ENCODE measurements around the gene RRAD. TPM values are rescaled to one million over a fixed set of nuclear protein-coding genes. Genes with fewer than 3 reads are reported as not detected.

The RRAD gene
- total RNA-seq, 1 donor from 2014 or later: 12.1 TPM

DNA sequence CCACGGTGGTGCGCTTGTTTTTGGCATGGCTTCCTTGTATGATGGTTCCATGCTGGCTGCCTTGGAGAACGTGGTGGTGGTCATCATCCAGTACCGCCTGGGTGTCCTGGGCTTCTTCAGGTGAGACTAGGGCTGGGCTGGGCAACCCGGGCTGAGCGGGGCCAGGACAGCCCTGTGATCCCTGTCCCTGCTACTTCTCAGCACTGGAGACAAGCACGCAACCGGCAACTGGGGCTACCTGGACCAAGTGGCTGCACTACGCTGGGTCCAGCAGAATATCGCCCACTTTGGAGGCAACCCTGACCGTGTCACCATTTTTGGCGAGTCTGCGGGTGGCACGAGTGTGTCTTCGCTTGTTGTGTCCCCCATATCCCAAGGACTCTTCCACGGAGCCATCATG, 14.9 kb upstream of the RRAD start:
- DNase-seq (ENCODE audit: low read depth): no peak
- Mint-ChIP-seq H3K27ac (ENCODE audit: unreplicated experiment) (no peak overlapping the region), H3K4me1 (ENCODE audit: low read depth, unreplicated experiment) (peaks cover 5% of the 10 kb centered on the region), H3K9me3 (ENCODE audit: unreplicated experiment) (no peaks in the 10 kb centered on the region), H3K27me3 (ENCODE audit: low read depth, unreplicated experiment) (peaks cover 2% of the 10 kb centered on the region), H3K4me3 (ENCODE audit: unreplicated experiment) (no peak overlapping the region), H3K36me3 (ENCODE audit: low read depth, unreplicated experiment) (peaks cover 41% of the 10 kb centered on the region)
- no peak overlapping the region for H2AFZ ChIP-seq (ENCODE audit: low read depth, low read length)
- no peak for FAIRE-seq
- peaks cover 11% of the 10 kb centered on the region for H3K4me1 ChIP-seq (ENCODE audit: insufficient read depth, low read length)
- no peak overlapping the region for H3K4me3 ChIP-seq (ENCODE audit: insufficient read depth, low read depth, low read length)
- peaks cover 21% of the 10 kb centered on the region for H3K79me2 ChIP-seq (ENCODE audit: insufficient read depth, low read length)
- H4K20me1 ChIP-seq (ENCODE audit: insufficient read depth, low read length): peaks cover 62% of the 10 kb centered on the region
- H3K4me2 ChIP-seq (ENCODE audit: low read length): no peak overlapping the region
- no peak for TF ChIP-seq EZH2 (IDR thresholded peaks at IDR 0.05; ENCODE audit: insufficient read depth, low read length)
- TF ChIP-seq, protein P1, sequence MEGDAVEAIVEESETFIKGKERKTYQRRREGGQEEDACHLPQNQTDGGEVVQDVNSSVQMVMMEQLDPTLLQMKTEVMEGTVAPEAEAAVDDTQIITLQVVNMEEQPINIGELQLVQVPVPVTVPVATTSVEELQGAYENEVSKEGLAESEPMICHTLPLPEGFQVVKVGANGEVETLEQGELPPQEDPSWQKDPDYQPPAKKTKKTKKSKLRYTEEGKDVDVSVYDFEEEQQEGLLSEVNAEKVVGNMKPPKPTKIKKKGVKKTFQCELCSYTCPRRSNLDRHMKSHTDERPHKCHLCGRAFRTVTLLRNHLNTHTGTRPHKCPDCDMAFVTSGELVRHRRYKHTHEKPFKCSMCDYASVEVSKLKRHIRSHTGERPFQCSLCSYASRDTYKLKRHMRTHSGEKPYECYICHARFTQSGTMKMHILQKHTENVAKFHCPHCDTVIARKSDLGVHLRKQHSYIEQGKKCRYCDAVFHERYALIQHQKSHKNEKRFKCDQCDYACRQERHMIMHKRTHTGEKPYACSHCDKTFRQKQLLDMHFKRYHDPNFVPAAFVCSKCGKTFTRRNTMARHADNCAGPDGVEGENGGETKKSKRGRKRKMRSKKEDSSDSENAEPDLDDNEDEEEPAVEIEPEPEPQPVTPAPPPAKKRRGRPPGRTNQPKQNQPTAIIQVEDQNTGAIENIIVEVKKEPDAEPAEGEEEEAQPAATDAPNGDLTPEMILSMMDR (IDR thresholded peaks at IDR 0.05; ENCODE audit: insufficient read depth, low read depth, low read length): no peak
- H3K27me3 ChIP-seq (ENCODE audit: insufficient read depth, low read length): no peaks in the 10 kb centered on the region
- no peak overlapping the region for H3K27ac ChIP-seq (ENCODE audit: low read depth, low read length)
- no peaks in the 10 kb centered on the region for H3K9me3 ChIP-seq (ENCODE audit: insufficient read depth, low read depth, low read length)
- H3K9ac ChIP-seq (ENCODE audit: low read length): no peak overlapping the region
- H3K36me3 ChIP-seq (ENCODE audit: insufficient read depth, low read length): peaks cover 13% of the 10 kb centered on the region

DNA sequence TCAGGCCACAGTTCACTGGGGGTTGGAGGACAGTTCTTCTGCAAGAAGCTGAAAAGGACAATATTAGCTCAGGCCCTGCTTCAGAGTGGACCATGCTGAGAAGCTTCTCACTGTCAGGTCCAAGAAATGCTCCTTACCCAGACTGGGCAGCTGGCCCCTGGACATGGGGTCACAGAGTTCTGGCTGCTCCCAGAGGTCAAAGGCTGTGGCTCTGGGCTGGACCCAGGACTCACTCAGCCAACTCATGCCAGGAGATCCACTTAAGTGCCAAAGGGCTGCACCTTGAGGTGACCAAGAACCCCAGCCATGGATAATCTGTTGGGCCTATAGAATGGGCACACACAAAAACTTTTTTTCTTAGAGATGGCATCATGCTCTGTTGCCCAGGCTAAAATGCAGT, 14.0 kb upstream of the RRAD start:
- no peak overlapping the region for H3K4me3 ChIP-seq (ENCODE audit: insufficient read depth, low read depth, low read length)
- peaks cover 13% of the 10 kb centered on the region for H3K36me3 ChIP-seq (ENCODE audit: insufficient read depth, low read length)
- H4K20me1 ChIP-seq (ENCODE audit: insufficient read depth, low read length): peaks cover 64% of the 10 kb centered on the region
- Mint-ChIP-seq H3K27ac (ENCODE audit: unreplicated experiment) (no peak overlapping the region), H3K36me3 (ENCODE audit: low read depth, unreplicated experiment) (peaks cover 41% of the 10 kb centered on the region), H3K27me3 (ENCODE audit: low read depth, unreplicated experiment) (peaks cover 2% of the 10 kb centered on the region), H3K9me3 (ENCODE audit: unreplicated experiment) (no peaks in the 10 kb centered on the region), H3K4me3 (ENCODE audit: unreplicated experiment) (no peak overlapping the region), H3K4me1 (ENCODE audit: low read depth, unreplicated experiment) (peaks cover 6% of the 10 kb centered on the region)
- no peaks in the 10 kb centered on the region for H3K27me3 ChIP-seq (ENCODE audit: insufficient read depth, low read length)
- no peaks in the 10 kb centered on the region for H3K9me3 ChIP-seq (ENCODE audit: insufficient read depth, low read depth, low read length)
- DNase-seq (ENCODE audit: low read depth) (no peak), FAIRE-seq (no peak)
- no peak overlapping the region for H3K27ac ChIP-seq (ENCODE audit: low read depth, low read length)
- H3K4me2 ChIP-seq (ENCODE audit: low read length): no peak overlapping the region
- TF ChIP-seq, protein P1 (IDR thresholded peaks at IDR 0.05; ENCODE audit: insufficient read depth, low read depth, low read length): no peak
- TF ChIP-seq EZH2 (IDR thresholded peaks at IDR 0.05; ENCODE audit: insufficient read depth, low read length): no peak
- no peak overlapping the region for H2AFZ ChIP-seq (ENCODE audit: low read depth, low read length)
- no peak overlapping the region for H3K9ac ChIP-seq (ENCODE audit: low read length)
- H3K79me2 ChIP-seq (ENCODE audit: insufficient read depth, low read length): peaks cover 30% of the 10 kb centered on the region
- peaks cover 13% of the 10 kb centered on the region for H3K4me1 ChIP-seq (ENCODE audit: insufficient read depth, low read length)

DNA sequence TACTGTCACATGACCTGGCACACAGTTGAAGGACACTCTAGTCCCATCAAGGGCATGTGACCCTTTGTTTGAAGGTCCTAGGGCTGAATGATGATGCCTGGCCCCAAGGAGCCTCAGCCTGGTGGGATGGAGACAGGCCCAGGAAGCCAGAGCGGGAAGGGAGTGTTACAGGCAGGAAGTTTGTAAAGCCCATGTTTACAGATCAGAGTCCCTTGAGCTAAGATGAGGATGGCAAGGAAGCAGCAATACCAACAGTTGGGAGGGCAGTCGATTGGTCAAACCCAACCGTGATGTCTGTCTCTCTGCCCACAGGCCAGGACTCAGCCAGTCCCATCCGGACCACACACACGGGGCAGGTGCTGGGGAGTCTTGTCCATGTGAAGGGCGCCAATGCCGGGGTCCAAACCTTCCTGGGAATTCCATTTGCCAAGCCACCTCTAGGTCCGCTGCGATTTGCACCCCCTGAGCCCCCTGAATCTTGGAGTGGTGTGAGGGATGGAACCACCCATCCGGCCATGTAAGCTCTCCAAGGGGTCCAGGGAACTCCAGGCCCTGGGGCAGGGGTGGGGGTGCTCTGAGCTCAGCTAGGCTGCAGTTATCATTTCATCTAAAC, 12.5 kb upstream of the RRAD start:
- peaks cover 10% of the 10 kb centered on the region for H3K36me3 ChIP-seq (ENCODE audit: insufficient read depth, low read length)
- no peak overlapping the region for H3K9ac ChIP-seq (ENCODE audit: low read length)
- FAIRE-seq (no peak), DNase-seq (ENCODE audit: low read depth) (no peak)
- Mint-ChIP-seq H3K36me3 (ENCODE audit: low read depth, unreplicated experiment) (peaks cover 37% of the 10 kb centered on the region), H3K27me3 (ENCODE audit: low read depth, unreplicated experiment) (no peaks in the 10 kb centered on the region), H3K27ac (ENCODE audit: unreplicated experiment) (peak overlapping the region; percentile 72), H3K4me1 (ENCODE audit: low read depth, unreplicated experiment) (peaks cover 13% of the 10 kb centered on the region), H3K4me3 (ENCODE audit: unreplicated experiment) (no peak overlapping the region), H3K9me3 (ENCODE audit: unreplicated experiment) (no peaks in the 10 kb centered on the region)
- H3K4me3 ChIP-seq (ENCODE audit: insufficient read depth, low read depth, low read length): no peak overlapping the region
- H3K4me1 ChIP-seq (ENCODE audit: insufficient read depth, low read length): peaks cover 19% of the 10 kb centered on the region
- no peaks in the 10 kb centered on the region for H3K27me3 ChIP-seq (ENCODE audit: insufficient read depth, low read length)
- H3K79me2 ChIP-seq (ENCODE audit: insufficient read depth, low read length): peaks cover 45% of the 10 kb centered on the region
- H2AFZ ChIP-seq (ENCODE audit: low read depth, low read length): no peak overlapping the region
- peaks cover 74% of the 10 kb centered on the region for H4K20me1 ChIP-seq (ENCODE audit: insufficient read depth, low read length)
- no peaks in the 10 kb centered on the region for H3K9me3 ChIP-seq (ENCODE audit: insufficient read depth, low read depth, low read length)
- no peak overlapping the region for H3K4me2 ChIP-seq (ENCODE audit: low read length)
- TF ChIP-seq EZH2 (IDR thresholded peaks at IDR 0.05; ENCODE audit: insufficient read depth, low read length): no peak
- TF ChIP-seq, protein P1 (IDR thresholded peaks at IDR 0.05; ENCODE audit: insufficient read depth, low read depth, low read length): no peak
- no peak overlapping the region for H3K27ac ChIP-seq (ENCODE audit: low read depth, low read length)

All from astrocyte (in vitro differentiated cells and primary cell).